Sigmoid colon (tissue), 7 donors: ENCODE results near the gene SLC11A1. TPM values are rescaled to one million over a fixed set of nuclear protein-coding genes. Genes with fewer than 3 reads are reported as not detected.
A peak's percentile ranks its signal among the peaks of the same experiment; 100 is the strongest.

Experiments used
- DNase-seq: peaks from one replicate; pipeline ENCODE4 v3.0.0-alpha.2; 2019
- H3K27ac ChIP-seq, 4 donors: fragments of 200-600 bp; sonication (generic); one replicate each; pipeline ENCODE4 v1.5.1; 2016 to 2019; ENCODE audit warnings: mild to moderate bottlenecking in 1 of 4
- H3K27me3 ChIP-seq, 3 donors: fragments of 200-600 bp; sonication (generic); one replicate each; pipeline ENCODE4 v1.5.1; 2019; ENCODE audit warnings: mild to moderate bottlenecking in 1 of 3
- H3K36me3 ChIP-seq, 4 donors: fragments of 200-600 bp; sonication (generic); one replicate each; pipeline ENCODE4 v1.5.1; 2016 to 2019
- H3K4me1 ChIP-seq, 4 donors: fragments of 200-600 bp; sonication (generic); one replicate each; pipeline ENCODE4 v1.5.1; 2017 to 2019
- H3K4me3 ChIP-seq, 4 donors: fragments of 200-600 bp; sonication (generic); one replicate each; pipeline ENCODE4 v1.5.1; 2017 to 2019; ENCODE audit warnings: mild to moderate bottlenecking in 2 of 4, moderate library complexity in 1 of 4
- H3K9me3 ChIP-seq, 4 donors: fragments of 200-600 bp in 3 of 4; sonication (generic) in 3 of 4; one replicate each; pipeline versions ENCODE4 v1.5.1 to v1.6.1; 2013 to 2019
- CTCF ChIP-seq, 4 experiments: fragments of 450-650 bp in 3 of 4; fragments of 200-600 bp in 1 of 4; IDR thresholded peaks; one replicate each; pipeline ENCODE4 v1.5.1; 2016 to 2019; ENCODE audit warnings: antibody characterized with exemption in 4 of 4, mild to moderate bottlenecking in 3 of 4, moderate library complexity in 2 of 4
- EP300 ChIP-seq, 4 donors: sonication (generic); formaldehyde crosslinking; IDR thresholded peaks; one replicate each; pipeline ENCODE4 v1.6.1; 2017; ENCODE audit warnings: antibody characterized with exemption in 4 of 4
- POLR2A ChIP-seq, 2 donors: fragments of 450-650 bp; IDR thresholded peaks; one replicate each; pipeline ENCODE4 v1.6.1; 2016; ENCODE audit warnings: antibody characterized with exemption in 2 of 2, mild to moderate bottlenecking in 2 of 2, moderate library complexity in 2 of 2
- POLR2AphosphoS5 ChIP-seq, 4 donors: sonication (generic); formaldehyde crosslinking; IDR thresholded peaks; one replicate each; pipeline ENCODE4 v1.6.1; 2017; ENCODE audit warnings: antibody characterized with exemption in 4 of 4
- WGBS, 2 donors: extraction: QIAGEN DNeasy Blood & Tissue Kit; methylation state at CpG; one replicate each; pipeline ENCODE4 v1.1.7; 2013; 5-methylcytosine and 5-hydroxymethylcytosine counted together
- intact Hi-C: fragments of 100-400 bp; cut with DNase I; formaldehyde crosslinking; loops from one replicate; pipeline ENCODE4 v1.15.1; 2023
- polyA plus RNA-seq, 3 donors: library from polyadenylated mRNA; stranded (reverse); fragments of 200-250 nt; gene quantifications; one replicate each; pipeline ENCODE4 v1.2.3, GENCODE V29; 2013
- total RNA-seq, 4 donors: library from RNA; depleted of rRNA; stranded (reverse); fragments of >200 nt; gene quantifications; one replicate each; pipeline ENCODE4 v1.1.0, GENCODE V29; 2016
- donor health status: healthy with polysubstance abuse.
- donor health status: Bipolar disorder and iron deficiency.
- donor health status: healthy.

Gene SLC11A1
- total and polyA plus RNA-seq, 7 donors, result 1.2 to 19.0 (median 13.8) TPM

DNA sequence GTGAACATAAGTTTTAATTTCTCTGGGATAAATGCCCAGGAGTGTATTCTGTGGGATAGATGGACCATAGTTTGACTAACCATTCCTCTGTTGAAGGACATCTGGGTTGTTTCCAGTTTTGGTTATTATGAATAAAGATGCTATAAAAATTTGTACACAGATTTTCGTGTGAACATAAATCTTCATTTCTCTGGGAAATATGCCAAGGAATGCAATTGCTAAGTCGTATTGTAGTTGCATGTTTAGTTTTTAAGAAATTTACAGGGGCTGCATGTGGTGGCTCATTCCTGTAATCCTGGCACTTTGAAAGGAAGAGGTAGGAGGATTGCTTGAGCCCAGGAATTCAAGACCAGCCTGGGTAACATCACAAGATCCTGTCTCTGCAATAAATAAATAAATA, 6.9 kb upstream of the SLC11A1 start:
- H3K27me3 ChIP-seq, result no peaks in the 10 kb centered on the region
- no peaks in the 10 kb centered on the region for H3K36me3 ChIP-seq
- H3K27ac ChIP-seq, result peak overlapping the region in 3 of 4 donors; percentile 25 to 56 (median 52)
- WGBS, 2 donors, result 10 to 38% methylated on average over 2 of the region's 2 CpGs
- no peak for DNase-seq
- H3K4me3 ChIP-seq, result no peak overlapping the region
- TF ChIP-seq POLR2AphosphoS5 (IDR thresholded peaks at IDR 0.05), result peak; percentile 30 to 85 (median 78)
- TF ChIP-seq CTCF (IDR thresholded peaks at IDR 0.05), result no peak
- no peak for TF ChIP-seq POLR2A (IDR thresholded peaks at IDR 0.05)
- TF ChIP-seq EP300 (IDR thresholded peaks at IDR 0.05), result peak in 2 of 4 donors; percentile 42 to 55
- intact Hi-C loops, result no loop called here
- H3K9me3 ChIP-seq, result no peaks in the 10 kb centered on the region
- peaks cover 0 to 15% (median 14%) of the 10 kb centered on the region in 4 donors for H3K4me1 ChIP-seq

GRCh38 chr2:218378053-218378452, 4.0 kb upstream of the SLC11A1 start:
- TF ChIP-seq POLR2A (IDR thresholded peaks at IDR 0.05), result no peak
- no peak for TF ChIP-seq CTCF (IDR thresholded peaks at IDR 0.05)
- TF ChIP-seq EP300 (IDR thresholded peaks at IDR 0.05), result no peak
- no peak for TF ChIP-seq POLR2AphosphoS5 (IDR thresholded peaks at IDR 0.05)
- WGBS, 2 donors, result 88 to 90% methylated on average over 5 of the region's 5 CpGs
- H3K4me1 ChIP-seq, result peaks cover 0 to 14% (median 12%) of the 10 kb centered on the region in 4 donors
- no peak overlapping the region for H3K27ac ChIP-seq
- intact Hi-C loops, result no loop called here
- no peak overlapping the region for H3K4me3 ChIP-seq
- DNase-seq, result no peak
- no peaks in the 10 kb centered on the region for H3K27me3 ChIP-seq
- no peaks in the 10 kb centered on the region for H3K36me3 ChIP-seq
- H3K9me3 ChIP-seq, result no peaks in the 10 kb centered on the region

DNA sequence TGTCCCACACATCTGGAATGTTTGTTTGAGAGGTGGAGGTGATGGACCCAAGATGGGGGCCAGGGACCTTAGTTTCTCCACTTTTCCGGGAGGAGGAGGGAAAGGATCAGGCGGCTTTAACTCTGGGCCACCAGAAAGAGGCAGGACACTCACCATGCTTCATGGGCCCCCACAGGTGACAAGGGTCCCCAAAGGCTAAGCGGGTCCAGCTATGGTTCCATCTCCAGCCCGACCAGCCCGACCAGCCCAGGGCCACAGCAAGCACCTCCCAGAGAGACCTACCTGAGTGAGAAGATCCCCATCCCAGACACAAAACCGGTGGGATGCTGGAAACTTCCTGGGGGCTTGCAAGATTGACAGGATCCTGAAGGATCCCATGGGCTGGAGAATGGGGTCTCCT, 712 bp downstream of the SLC11A1 start:
- Histone ChIP-seq H3K27me3 (no peaks in the 10 kb centered on the region), H3K27ac (peak overlapping the region in 3 of 4 donors; percentile 20 to 57 (median 47)), H3K4me3 (peak overlapping the region in 3 of 4 donors; percentile 9 to 37 (median 30)), H3K4me1 (peaks cover 0 to 11% (median 5%) of the 10 kb centered on the region in 4 donors), H3K36me3 (no peaks in the 10 kb centered on the region), H3K9me3 (no peaks in the 10 kb centered on the region)
- 94% methylated on average over 6 of the region's 6 CpGs for WGBS, 2 donors
- no peak for TF ChIP-seq POLR2A (IDR thresholded peaks at IDR 0.05)
- no peak for TF ChIP-seq EP300 (IDR thresholded peaks at IDR 0.05)
- no peak for TF ChIP-seq POLR2AphosphoS5 (IDR thresholded peaks at IDR 0.05)
- TF ChIP-seq CTCF (IDR thresholded peaks at IDR 0.05), result no peak
- intact Hi-C loops, result no loop called here
- DNase-seq, result no peak

- Histone ChIP-seq H3K9me3 (no peaks in the 10 kb centered on the region), H3K27ac (peak overlapping the region in 1 of 4 donors; percentile 37), H3K4me3 (peak overlapping the region in 2 of 4 donors; percentile 30 to 37), H3K4me1 (peaks cover 0 to 15% (median 9%) of the 10 kb centered on the region in 4 donors), H3K36me3 (no peaks in the 10 kb centered on the region), H3K27me3 (no peaks in the 10 kb centered on the region)
- WGBS, 2 donors, result 89% methylated on average over 10 of the region's 10 CpGs
- no peak for TF ChIP-seq EP300 (IDR thresholded peaks at IDR 0.05)
- no peak for TF ChIP-seq POLR2AphosphoS5 (IDR thresholded peaks at IDR 0.05)
- no peak for TF ChIP-seq POLR2A (IDR thresholded peaks at IDR 0.05)
- no peak for TF ChIP-seq CTCF (IDR thresholded peaks at IDR 0.05)
- no peak for DNase-seq
- intact Hi-C loops, result no loop called here
Measured at GRCh38 chr2:218383892-218384519, 1.9 kb downstream of the SLC11A1 start.
